SU-DHL-6 (cell line): ENCODE results near the gene ZXDC.

Experiments
- EZH2phosphoT487 ChIP-seq: fragments of 200-600 bp; sonication (generic), shearing (Covaris generic); conservative IDR thresholded peaks from 2 replicates; pipeline ENCODE4 v1.6.1; 2018; ENCODE audit warnings: mild to moderate bottlenecking, antibody characterized with exemption, low read length, moderate library complexity, mixed read lengths
- TF ChIP-seq, protein P1 (sequence below): fragments of 200-600 bp; sonication (generic); IDR thresholded peaks from one replicate; pipeline ENCODE4 v1.5.1; 2017; ENCODE audit warnings: antibody characterized with exemption, mild to moderate bottlenecking, low read length, moderate library complexity; ENCODE audit not compliant: insufficient read depth, poor library complexity, severe bottlenecking

DNA sequence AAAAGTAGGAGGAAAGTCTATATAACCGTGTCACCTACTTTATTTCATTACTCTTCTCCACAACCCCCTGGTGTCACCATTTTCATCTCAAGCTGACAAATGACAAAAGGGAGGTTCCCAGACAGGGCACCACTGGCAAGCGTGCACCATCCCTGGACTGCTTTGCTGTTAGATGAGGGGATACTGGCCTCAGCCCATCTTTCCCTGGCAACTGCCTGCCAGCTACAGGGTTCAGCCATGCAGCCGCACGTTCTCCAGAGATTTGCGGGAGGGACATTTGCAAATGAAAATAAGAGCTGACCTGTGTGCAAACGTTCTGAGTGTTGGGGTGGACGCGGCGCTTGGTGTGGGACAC lies 41.2 kb upstream of the ZXDC start:
- TF ChIP-seq, protein P1, sequence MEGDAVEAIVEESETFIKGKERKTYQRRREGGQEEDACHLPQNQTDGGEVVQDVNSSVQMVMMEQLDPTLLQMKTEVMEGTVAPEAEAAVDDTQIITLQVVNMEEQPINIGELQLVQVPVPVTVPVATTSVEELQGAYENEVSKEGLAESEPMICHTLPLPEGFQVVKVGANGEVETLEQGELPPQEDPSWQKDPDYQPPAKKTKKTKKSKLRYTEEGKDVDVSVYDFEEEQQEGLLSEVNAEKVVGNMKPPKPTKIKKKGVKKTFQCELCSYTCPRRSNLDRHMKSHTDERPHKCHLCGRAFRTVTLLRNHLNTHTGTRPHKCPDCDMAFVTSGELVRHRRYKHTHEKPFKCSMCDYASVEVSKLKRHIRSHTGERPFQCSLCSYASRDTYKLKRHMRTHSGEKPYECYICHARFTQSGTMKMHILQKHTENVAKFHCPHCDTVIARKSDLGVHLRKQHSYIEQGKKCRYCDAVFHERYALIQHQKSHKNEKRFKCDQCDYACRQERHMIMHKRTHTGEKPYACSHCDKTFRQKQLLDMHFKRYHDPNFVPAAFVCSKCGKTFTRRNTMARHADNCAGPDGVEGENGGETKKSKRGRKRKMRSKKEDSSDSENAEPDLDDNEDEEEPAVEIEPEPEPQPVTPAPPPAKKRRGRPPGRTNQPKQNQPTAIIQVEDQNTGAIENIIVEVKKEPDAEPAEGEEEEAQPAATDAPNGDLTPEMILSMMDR, result no peak
- no peak for TF ChIP-seq EZH2phosphoT487
